Endothelial cell (in vitro differentiated cells): Measurements from ENCODE around the gene AMDHD2. TPM values are rescaled to one million over a fixed set of nuclear protein-coding genes. Genes with fewer than 3 reads are reported as not detected.

Source experiments
- DNase-seq: peaks from one replicate; pipeline ENCODE4 v3.0.0; 2021; ENCODE audit warnings: low spot score
- H3K27ac Mint-ChIP-seq: one replicate; pipeline ENCODE4 v1.8.0; 2021; ENCODE audit warnings: mixed read lengths, inconsistent platforms; ENCODE audit not compliant: unreplicated experiment
- H3K27me3 Mint-ChIP-seq: one replicate; pipeline ENCODE4 v1.8.0; 2021; ENCODE audit warnings: mild to moderate bottlenecking, moderate library complexity, mixed read lengths, inconsistent platforms; ENCODE audit not compliant: unreplicated experiment
- H3K36me3 Mint-ChIP-seq: one replicate; pipeline ENCODE4 v1.8.0; 2021; ENCODE audit warnings: mild to moderate bottlenecking, low read depth, mixed read lengths, inconsistent platforms; ENCODE audit not compliant: unreplicated experiment
- H3K4me1 Mint-ChIP-seq: one replicate; pipeline ENCODE4 v1.8.0; 2021; ENCODE audit warnings: mild to moderate bottlenecking, mixed read lengths, inconsistent platforms; ENCODE audit not compliant: unreplicated experiment
- H3K4me3 Mint-ChIP-seq: one replicate; pipeline ENCODE4 v1.8.0; 2021; ENCODE audit warnings: mild to moderate bottlenecking, mixed read lengths, inconsistent platforms; ENCODE audit not compliant: unreplicated experiment
- H3K9me3 Mint-ChIP-seq: one replicate; pipeline ENCODE4 v1.8.0; 2021; ENCODE audit warnings: mixed read lengths, inconsistent platforms; ENCODE audit not compliant: unreplicated experiment
- CTCF ChIP-seq: fragments of 200-600 bp; sonication (generic); IDR thresholded peaks from one replicate; pipeline ENCODE4 v1.5.0; 2021; ENCODE audit warnings: antibody characterized with exemption; ENCODE audit not compliant: unreplicated experiment
- total RNA-seq: library from RNA; stranded (reverse); fragmentation: NEBNext Ultra II Directional; extraction: Animal tissue kit (Norgen Biotek cat#: 25700); gene quantifications from one replicate; pipeline ENCODE4 v1.2.1, GENCODE V29; 2021; ENCODE audit not compliant: unreplicated experiment

Gene AMDHD2
- total RNA-seq, 1 donor from 2014 or later = 53.3 TPM

DNA sequence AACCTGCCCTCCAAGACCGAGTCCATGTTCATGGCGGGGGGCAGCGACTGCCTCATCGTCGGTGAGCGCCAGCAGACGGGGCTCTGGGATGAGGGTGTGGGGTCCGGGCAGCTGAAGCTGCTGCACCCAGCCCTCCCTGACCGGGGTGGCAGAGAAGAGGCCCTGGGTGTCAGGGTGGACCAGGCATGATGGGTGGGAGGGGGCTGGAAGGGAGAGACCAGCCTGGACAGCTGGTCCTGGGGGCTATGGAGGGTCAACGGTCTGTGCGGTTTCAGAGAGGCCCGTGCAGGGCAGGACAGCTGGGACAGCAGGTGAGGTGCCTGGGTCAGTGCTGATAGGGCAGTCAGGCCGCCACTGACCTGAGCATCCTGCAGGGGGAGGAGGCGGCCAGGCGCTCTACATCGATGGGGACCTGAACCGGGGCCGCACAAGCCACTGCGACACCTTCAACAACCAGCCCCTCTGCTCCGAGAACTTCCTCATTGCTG lies 19.7 kb upstream of the AMDHD2 start:
- H3K9me3 Mint-ChIP-seq = no peaks in the 10 kb centered on the region
- H3K4me1 Mint-ChIP-seq = no peaks in the 10 kb centered on the region
- H3K36me3 Mint-ChIP-seq = peaks cover 7% of the 10 kb centered on the region
- TF ChIP-seq CTCF = no peak
- DNase-seq = no peak
- no peak overlapping the region for H3K4me3 Mint-ChIP-seq
- H3K27ac Mint-ChIP-seq = no peak overlapping the region
- peaks cover 7% of the 10 kb centered on the region for H3K27me3 Mint-ChIP-seq

DNA sequence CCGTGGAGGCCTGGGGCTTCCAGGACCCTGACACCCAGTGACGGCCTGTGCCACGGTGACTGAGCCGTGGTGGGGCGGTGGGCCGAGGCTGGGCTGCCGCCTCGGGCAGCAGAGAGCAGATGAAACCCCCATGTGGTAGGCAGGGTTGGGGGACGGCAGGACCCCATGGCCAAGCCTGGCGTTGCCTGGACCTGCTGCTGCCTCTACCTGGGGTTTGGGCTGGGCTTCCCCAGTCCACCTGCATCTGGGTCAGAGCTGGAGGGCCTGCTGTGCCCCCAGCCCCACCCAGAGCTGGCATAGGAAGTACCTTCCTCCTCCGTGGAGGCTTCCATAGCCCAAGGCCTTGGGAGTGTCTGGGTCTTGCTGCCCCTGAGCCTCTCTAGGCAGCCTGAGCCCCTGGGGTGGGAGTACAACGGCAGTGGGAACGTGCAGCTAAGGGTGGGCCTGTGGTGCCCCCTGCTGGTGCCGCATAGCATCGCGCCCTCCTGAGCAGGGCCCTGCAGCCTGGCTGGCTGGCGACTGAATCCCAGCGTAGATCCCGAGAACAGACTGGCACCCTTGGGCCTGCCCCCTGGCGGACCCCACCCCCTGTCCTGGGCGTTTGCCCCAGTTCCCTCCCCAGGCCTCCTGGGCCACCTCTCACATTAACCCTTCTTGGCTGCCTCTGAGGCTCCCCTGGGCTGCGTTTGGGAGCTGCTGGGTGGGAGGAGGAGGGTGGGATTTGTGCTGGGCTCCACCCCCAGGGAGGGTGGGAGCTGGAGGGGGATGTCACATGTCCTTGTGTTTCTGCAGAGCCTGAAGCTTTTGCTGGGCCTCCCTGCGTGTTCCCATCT lies 19.0 kb upstream of the AMDHD2 start:
- H3K4me3 Mint-ChIP-seq = no peak overlapping the region

GRCh38 chr16:2501946-2502895 lies 17.9 kb upstream of the AMDHD2 start:
- Mint-ChIP-seq H3K4me3 (no peak overlapping the region), H3K9me3 (no peaks in the 10 kb centered on the region), H3K4me1 (no peaks in the 10 kb centered on the region), H3K27me3 (peaks cover 5% of the 10 kb centered on the region), H3K36me3 (peaks cover 7% of the 10 kb centered on the region), H3K27ac (no peak overlapping the region)
- no peak for DNase-seq
- no peak for TF ChIP-seq CTCF

More for the DNA sequence above, 19.0 kb upstream of the AMDHD2 start:
- H3K4me1 Mint-ChIP-seq = no peaks in the 10 kb centered on the region
- H3K27ac Mint-ChIP-seq = no peak overlapping the region
- peak; percentile 93 for DNase-seq
- H3K36me3 Mint-ChIP-seq = peaks cover 7% of the 10 kb centered on the region
- peak; percentile 95 for TF ChIP-seq CTCF
- H3K27me3 Mint-ChIP-seq = peaks cover 5% of the 10 kb centered on the region
- H3K9me3 Mint-ChIP-seq = no peaks in the 10 kb centered on the region

DNA sequence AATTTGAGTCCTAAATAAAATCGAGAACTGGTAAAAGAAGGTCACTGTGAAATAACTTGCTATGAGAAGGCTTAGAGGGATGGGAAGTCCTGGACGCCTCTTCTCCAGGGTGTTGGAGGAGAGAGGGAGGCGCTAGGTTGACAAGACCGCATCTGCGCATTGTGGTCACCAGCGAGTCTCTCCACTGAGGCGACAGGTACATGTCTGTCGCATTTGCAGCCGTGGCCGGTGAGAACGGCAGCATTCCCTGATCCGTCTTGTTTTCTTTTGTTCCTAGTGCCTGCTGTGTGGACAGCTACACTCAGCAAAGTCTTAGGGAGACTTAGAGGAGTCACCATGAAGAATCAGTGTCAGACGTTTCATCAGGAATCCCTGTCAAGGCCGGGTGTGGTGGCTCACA lies 14.5 kb upstream of the AMDHD2 start:
- no peaks in the 10 kb centered on the region for H3K4me1 Mint-ChIP-seq
- H3K27me3 Mint-ChIP-seq = peaks cover 5% of the 10 kb centered on the region
- no peak overlapping the region for H3K27ac Mint-ChIP-seq
- H3K36me3 Mint-ChIP-seq = no peaks in the 10 kb centered on the region
- no peak for DNase-seq
- no peak for TF ChIP-seq CTCF
- H3K9me3 Mint-ChIP-seq = no peaks in the 10 kb centered on the region
- no peak overlapping the region for H3K4me3 Mint-ChIP-seq
